GM18526 (cell line): ENCODE data around the gene DAB2.

Experiments
- POLR2A ChIP-seq: IDR thresholded peaks from 3 replicates; pipeline ENCODE4 v1.6.1; 2011; ENCODE audit not compliant: insufficient read length; ENCODE audit errors: extremely low read depth

The DAB2 gene

DNA sequence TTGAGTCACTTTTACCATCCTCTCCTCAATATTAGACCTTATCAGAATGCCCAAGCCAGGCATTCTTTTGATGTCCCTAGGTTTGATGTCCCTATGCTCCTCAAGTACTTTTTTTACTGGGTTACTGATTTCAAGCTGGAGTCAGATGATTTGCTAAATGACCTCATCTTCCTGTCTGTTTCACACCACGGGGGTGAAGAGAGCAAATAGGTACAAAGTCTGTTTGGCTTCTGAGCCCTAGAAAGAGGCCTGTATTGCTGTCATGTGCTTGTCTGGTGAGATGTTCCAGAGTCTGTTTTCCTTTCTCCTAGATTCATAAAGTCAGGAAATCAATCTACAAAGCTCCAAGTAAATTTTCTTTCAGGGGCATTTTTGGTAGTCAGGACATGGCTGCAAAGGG, 12.7 kb upstream of the DAB2 start:
- TF ChIP-seq POLR2A = no peak

DNA sequence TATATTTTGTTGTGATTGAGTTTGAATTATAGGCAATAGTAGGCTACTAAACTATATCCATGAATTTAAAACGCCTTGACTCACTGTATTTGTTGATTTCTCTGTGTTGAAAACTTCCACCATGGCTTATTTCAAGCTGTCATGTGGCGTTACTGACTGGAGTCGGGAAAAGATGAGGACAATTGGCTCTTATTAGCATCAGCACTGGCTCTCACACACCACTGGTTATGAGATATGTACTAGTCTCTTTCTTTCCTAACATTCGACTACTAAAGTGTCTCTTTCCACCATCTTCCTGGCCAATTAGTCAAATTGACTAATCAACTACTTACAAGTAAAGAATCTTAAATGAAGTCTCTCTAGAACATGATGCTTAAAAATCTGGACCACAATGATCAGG, 9.1 kb upstream of the DAB2 start:
- TF ChIP-seq POLR2A = no peak

DNA sequence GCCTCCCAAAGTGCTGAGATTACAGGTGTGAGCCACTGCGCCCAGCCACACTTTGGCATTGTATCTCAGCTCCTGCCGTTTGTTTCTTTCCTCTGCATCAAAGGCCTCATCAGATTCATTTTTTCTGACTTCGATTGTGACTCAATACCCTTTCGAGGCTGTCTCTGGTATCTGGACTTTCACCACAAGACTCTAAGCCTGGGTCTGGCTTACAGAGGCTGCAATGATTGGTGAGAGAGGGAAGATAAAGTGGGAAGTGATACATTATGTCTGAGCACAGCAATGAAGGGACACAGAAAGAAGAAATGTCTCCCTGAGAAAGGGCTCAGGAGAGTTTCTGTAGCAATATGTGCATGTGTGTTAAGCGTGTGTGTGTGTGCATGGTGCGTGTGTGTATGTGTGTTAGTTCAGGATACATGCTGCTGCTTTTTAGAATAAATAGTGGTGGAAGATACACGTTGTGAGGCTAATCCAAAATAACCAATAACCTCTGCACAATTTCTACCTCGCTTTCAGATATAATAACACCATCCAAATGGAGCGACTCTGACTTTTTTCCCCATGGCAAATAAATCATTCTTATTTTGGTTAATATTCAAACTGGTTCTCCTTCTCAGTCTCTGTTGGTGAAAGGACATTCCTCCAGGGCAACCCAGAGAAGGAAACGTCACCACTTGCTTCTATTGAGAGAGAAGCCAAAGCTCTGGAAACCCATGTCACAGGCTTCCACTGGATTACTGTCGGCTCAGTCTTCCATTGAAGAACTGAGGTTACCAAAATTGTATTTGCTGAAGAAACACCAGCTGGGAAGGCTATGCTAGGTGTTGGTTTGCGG, 8.1 kb upstream of the DAB2 start:
- no peak for TF ChIP-seq POLR2A

DNA sequence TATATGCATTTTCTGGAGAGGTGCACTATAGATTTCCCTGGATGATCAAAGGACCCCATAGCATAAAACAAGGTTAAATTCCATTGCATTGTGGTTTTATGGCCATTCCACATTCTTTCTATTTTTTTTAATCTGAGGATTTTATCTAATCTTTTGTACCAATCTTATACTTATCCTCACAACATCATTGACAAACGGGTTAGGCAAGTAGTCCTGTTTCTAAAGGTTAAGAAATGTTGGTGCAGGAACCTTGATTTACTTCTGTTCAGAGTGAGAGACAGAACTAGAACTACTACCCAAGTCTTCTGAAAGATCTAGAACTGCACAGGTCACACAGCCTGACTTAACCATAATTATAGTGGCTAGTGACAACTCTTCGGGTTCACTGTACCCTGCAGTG, 5.7 kb upstream of the DAB2 start:
- no peak for TF ChIP-seq POLR2A

DNA sequence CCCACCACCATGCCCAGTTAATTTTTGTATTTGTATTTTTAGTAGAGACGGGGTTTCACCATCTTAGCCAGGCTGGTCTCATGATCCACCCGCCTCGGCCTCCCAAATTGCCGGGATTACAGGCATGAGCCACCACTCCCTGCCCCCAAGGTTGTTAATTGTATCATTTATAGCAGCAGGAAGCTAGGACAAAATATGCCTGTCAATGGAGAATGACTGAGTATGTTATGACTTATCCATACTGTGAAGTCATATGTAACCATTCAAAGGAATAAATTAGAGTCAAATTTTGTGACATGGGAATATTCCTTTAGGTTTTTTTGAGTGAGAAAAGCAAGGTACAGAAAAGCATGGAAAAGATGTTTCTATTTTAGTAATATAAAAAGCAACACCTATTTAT, 3.9 kb upstream of the DAB2 start:
- TF ChIP-seq POLR2A = no peak

DNA sequence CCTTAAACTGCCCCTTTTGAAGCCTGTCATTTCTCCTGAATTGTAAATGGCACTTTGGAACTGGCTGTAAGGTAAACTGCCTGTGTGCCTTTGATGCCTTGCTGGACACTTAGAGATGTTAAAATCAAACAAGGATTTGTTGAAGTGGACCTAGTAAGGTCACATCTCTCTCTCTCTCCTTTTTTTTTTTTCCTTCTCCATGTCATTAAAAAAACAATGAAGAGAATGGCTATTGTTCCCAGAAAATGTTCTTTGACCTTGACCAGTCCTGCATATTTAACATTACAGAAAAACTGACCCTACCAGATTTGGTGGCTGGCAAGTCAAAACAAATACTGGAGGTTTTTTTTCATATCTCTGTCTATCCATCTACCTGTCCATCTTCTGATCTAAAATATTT, 2.9 kb upstream of the DAB2 start:
- TF ChIP-seq POLR2A = no peak

DNA sequence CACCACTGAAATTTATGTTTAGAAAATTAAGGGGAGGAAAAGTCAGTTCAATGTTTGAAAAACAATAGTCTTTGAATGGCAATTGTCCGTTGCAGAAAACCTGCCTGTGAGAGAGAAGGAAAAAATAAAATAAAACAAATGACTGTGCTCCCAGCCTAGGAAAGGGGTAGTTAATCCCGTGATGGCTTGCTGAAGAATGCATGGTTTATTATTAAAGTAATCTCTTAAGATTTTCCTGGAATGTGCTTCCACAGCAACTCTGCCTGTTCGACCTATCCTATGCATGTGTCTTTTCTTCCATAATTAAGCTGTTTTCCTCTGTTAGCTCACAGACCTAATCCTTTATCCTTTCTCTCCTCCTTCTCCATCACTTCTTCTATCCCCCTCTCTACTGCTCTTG, 2.4 kb upstream of the DAB2 start:
- no peak for TF ChIP-seq POLR2A

DNA sequence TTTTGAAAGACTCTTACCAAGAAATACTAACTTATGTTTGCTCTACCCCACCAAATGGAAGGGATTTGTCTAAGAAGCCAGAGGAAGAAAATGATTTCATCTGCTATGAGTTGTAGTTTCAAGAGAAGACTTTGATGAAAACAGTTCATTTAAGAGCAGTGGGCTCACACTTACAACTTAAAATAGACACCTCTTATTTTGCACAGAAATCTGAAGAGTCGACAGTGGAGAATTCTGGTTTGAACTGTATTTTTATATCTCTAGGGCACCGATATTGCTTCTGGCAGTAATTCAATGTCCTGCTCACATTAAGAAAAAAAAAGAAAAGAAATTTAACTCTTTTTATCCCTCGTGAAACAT, 1.9 kb upstream of the DAB2 start:
- no peak for TF ChIP-seq POLR2A

DNA sequence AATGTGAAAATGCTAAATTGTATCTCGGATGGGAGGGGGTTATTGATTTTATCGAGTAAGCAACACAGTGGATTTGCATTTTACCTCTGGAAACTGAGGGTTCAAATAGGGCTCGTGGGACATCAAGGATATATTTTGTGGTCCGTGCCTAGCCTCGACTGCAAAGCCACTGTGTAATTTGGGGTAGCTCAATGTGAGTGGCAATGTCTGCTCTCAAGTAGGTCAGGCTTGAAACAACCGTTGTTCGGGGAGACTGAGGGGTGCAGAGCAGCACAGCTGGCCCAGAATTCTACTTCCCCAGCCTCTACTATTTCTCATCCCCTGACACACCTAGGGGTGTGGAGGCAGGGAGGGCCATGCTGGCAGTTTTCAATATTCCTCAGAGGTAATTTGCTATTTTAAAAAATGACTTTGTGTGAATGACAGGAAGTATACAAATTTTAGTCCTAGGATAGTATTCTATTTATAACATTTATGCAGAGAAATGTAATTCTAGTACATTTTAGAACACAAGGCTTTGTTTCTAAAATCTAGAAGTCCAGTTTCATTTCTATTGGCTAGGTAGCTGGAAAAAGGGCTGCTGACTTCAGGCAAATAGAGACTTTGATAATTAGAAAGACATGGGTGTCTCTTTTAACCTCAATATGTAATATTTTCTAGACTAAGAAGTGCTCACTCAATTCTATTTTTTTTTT, 1.4 kb upstream of the DAB2 start:
- TF ChIP-seq POLR2A = no peak

DNA sequence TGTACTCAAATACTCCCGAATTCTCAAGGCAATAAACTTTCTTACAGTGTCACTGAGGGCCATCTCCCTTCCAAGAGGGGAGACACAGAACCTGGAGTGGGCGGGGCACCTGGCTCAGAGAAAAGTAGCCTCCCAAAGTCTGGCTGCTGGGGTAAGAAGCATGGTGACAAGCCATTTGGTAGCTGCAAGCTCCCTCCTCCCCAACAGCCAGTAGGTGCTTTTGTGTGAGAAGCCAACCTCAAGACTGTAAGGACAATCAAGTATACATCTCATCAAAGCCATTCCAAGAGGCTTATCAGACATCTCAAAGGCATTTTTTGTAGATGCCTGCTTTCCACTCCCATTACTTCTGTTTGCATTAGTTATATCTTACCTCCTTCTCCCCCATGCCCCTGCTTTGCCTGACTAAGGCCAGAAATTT, 1.4 kb downstream of the DAB2 start:
- TF ChIP-seq POLR2A = no peak

DNA sequence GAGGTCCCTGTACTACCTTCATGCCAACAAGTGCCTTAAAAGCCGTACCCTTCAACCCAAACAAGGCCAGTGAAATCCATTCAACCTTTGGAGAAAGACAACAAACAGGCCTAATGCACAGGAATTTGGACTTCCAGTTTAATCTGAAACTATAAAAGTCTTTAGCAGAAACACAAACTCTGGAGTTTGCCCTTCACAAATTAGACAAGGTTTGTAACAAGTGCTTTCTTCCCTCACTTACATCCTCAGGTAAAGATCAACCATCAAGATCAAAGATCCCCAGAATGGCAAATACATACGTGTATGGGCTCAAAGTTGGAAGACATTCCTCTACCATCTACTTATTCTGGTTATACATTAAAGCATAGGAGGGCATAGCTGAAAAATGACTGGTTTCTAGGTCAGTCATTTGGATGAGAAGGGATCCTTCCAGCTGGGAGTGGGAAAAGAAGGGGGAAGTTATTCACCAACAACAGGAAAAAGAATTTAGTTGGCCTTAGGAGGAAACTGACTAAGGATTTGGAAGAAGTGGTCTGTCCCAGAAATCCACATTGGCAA, 2.0 kb downstream of the DAB2 start:
- TF ChIP-seq POLR2A = no peak

DNA sequence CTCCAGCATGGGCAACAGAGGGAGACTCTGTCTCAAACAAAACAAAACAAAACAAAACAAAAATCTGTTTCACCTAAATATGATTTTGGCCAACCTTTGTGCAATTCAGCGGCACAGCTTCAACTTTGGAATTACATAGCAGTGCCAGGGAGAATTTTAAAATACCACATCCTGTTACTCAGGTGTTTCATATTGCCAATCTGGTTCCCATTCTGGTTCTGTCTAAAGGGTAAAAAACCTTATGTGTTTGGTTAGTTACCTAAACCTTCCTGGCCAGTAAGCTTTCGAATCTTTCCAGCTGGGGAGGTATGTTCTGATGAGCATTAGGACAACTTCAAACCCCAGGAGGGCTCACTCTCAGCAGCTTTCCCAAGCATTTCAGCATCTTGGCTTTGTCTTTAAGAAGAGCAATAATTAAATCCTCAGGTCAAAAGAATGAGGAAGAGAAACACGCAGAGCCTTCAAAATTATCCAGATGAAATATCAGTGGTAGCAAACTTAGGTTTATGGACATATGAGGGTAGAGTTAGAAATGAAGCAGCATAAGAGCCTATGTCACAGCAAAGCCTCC, 2.7 kb downstream of the DAB2 start:
- TF ChIP-seq POLR2A = no peak

DNA sequence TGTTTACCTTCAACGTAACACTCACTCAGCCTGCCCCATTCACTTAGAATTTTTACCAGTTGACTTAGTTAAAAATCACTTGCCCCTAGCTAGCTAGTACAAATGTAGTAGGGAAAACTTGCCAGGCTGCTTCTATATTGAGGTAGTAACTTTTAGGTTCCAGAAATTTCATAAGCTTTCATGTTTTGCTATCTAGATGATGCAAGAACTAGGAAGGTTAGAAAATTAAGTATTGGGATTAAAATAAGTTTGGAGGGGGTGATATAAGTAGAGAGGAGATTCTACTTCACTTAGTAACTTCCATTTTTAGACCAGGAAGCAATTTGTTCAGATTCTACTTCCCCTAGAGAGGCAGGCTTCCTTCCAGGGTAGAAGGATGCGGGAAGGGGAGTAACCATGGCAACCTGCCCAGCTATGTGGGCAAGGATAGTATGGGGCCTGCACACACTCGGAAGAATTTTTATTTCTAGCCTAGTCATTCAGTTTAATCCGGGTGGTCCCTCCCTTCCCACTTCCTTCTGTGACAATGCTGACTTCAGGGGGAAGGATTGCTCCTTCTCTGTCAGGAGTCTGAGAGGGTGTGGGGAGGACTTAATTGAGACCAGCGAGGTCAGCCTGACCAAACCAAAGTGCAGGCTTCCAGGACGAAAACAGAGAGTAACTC, 4.2 kb downstream of the DAB2 start:
- TF ChIP-seq POLR2A = no peak

DNA sequence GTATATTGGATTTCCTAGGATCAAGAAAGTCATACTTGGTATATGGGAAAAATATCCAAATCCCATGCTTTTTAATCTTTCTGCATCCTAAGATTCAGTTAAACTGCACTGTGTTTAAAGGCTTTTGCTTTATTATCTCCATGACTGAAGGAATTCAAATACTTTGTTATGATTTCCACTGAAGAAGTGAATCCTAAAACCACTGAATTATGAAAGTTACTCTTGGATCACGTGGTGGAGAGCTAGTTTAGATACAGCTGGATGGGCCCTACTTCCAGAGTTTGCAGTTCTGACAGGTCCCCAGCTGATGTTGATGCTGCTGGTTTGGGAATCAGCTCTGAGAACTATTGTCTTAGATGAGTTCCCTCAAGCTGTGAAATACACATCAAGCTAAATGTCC, 5.0 kb downstream of the DAB2 start:
- TF ChIP-seq POLR2A = no peak

DNA sequence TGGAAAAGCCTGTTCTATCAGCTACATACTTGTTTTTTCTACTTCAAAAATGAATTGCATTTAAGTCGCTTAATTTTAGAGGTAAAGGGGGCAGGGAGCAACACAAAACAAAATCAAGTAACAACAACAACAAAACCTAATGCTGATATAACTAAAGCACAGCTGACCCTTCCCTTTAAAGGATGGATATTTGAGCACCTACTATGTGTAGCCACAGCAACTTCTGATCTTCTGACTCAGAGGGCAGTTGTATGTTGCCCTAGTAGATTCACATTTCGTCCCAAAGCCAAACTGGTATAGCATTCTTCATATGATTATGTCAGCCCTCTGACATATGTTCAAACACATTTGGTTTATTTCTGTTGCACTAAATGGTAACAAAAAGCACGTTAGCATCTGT, 6.8 kb downstream of the DAB2 start:
- no peak for TF ChIP-seq POLR2A

DNA sequence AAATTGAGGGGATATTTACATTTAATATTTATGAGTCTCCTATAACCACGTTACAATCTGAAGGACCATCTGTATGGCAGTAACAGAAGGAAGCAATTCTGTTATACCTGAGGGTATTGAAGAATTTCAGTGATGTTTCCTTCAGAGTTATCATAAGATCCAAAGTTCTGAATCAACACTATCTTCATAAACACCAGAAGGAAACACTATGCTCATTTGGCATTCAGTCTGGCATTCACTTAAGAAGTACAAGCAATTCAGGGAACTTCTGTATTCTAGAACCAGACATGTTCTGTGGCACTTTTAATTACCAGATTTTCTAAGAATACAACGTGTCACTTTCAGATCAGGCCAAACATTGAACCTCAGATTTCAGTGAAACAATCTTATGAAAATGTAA, 9.6 kb downstream of the DAB2 start:
- TF ChIP-seq POLR2A = no peak
